Spleen (tissue), 7 donors: Measurements from ENCODE around the gene VPS35.

Experiments used
- POLR2A ChIP-seq, 3 donors: fragments of 450-650 bp; IDR thresholded peaks; one replicate each; pipeline ENCODE4 v1.5.1; 2017; ENCODE audit warnings: antibody characterized with exemption in 3 of 3, mild to moderate bottlenecking in 1 of 3
- POLR2AphosphoS5 ChIP-seq, 3 donors: sonication (generic); formaldehyde crosslinking; IDR thresholded peaks; one replicate each; pipeline ENCODE4 v1.5.1; 2017; ENCODE audit warnings: antibody characterized with exemption in 3 of 3
- TF ChIP-seq, protein P1 (sequence below), 11 experiments: fragments of 200-600 bp in 7 of 11; fragments of 450-650 bp in 4 of 11; sonication (generic) in 4 of 11; IDR thresholded peaks in 8 of 11; conservative IDR thresholded peaks in 3 of 11; 1 replicate in 7 of 11; 2 replicates in 4 of 11; pipeline versions ENCODE4 v1.4.0 to v1.8.0; 2016 to 2021; ENCODE audit warnings: antibody characterized with exemption in 11 of 11, inconsistent platforms in 4 of 11, mild to moderate bottlenecking in 1 of 11
- donor health status: DM: no; HTN: no; CAD: no; lungs with moderate emphysema.
- donor health status: DM: no; HTN: no; CAD: no.
- donor health status: DM: no; HTN: no; CAD: no.

DNA sequence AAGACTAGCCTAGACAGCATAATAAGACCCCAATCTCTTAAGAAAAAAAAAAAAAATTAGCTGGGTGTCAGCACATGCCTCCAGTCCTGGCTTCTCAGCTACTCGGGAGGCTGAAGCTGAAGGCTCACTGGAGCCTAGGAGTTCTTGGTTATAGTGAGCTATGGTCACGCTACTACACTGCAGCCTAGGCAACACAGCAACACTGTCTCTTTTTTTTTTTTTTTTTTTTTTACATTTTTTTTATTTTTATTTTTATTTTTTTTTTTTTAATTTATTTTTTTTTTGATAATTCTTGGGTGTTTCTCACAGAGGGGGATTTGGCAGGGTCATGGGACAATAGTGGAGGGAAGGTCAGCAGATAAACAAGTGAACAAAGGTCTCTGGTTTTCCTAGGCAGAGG, 4.6 kb upstream of the VPS35 start:
- TF ChIP-seq, protein P1, sequence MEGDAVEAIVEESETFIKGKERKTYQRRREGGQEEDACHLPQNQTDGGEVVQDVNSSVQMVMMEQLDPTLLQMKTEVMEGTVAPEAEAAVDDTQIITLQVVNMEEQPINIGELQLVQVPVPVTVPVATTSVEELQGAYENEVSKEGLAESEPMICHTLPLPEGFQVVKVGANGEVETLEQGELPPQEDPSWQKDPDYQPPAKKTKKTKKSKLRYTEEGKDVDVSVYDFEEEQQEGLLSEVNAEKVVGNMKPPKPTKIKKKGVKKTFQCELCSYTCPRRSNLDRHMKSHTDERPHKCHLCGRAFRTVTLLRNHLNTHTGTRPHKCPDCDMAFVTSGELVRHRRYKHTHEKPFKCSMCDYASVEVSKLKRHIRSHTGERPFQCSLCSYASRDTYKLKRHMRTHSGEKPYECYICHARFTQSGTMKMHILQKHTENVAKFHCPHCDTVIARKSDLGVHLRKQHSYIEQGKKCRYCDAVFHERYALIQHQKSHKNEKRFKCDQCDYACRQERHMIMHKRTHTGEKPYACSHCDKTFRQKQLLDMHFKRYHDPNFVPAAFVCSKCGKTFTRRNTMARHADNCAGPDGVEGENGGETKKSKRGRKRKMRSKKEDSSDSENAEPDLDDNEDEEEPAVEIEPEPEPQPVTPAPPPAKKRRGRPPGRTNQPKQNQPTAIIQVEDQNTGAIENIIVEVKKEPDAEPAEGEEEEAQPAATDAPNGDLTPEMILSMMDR (IDR thresholded peaks at IDR 0.05 in 8 of 11, conservative IDR thresholded peaks at IDR 0.05 in 3 of 11): no peak
- TF ChIP-seq POLR2A (IDR thresholded peaks at IDR 0.05): no peak
- no peak for TF ChIP-seq POLR2AphosphoS5 (IDR thresholded peaks at IDR 0.05)
